ENCODE data around the gene CXCL5.

The CXCL5 gene

GRCh38 chr4:73979407-73979957 lies 19.0 kb downstream of the CXCL5 start:
- H3K4me3 ChIP-seq (ENCODE audit: insufficient read depth, low read depth, low read length, poor library complexity, severe bottlenecking), result no peak overlapping the region
- no peak overlapping the region for H3K27ac ChIP-seq (ENCODE audit: insufficient read depth, low read length, poor library complexity, severe bottlenecking)
- H3K36me3 ChIP-seq (ENCODE audit: control insufficient read depth, insufficient read depth, low read length), result no peaks in the 10 kb centered on the region
- H3K9me3 ChIP-seq (ENCODE audit: control insufficient read depth, low read length), result no peaks in the 10 kb centered on the region
- no peak for DNase-seq
- no peaks in the 10 kb centered on the region for H3K4me1 ChIP-seq (ENCODE audit: control insufficient read depth, insufficient read depth, low read length, poor library complexity, severe bottlenecking)
- H3K27me3 ChIP-seq (replicated peaks; ENCODE audit: control insufficient read depth, insufficient read depth, low read length, poor library complexity, severe bottlenecking), result no peaks in the 10 kb centered on the region

GRCh38 chr4:73978886-73979285 lies 19.6 kb downstream of the CXCL5 start:
- Histone ChIP-seq H3K4me1 (ENCODE audit: control insufficient read depth, insufficient read depth, low read length, poor library complexity, severe bottlenecking) (no peaks in the 10 kb centered on the region), H3K36me3 (ENCODE audit: control insufficient read depth, insufficient read depth, low read length) (no peaks in the 10 kb centered on the region), H3K4me3 (ENCODE audit: insufficient read depth, low read depth, low read length, poor library complexity, severe bottlenecking) (no peak overlapping the region), H3K27me3 (replicated peaks; ENCODE audit: control insufficient read depth, insufficient read depth, low read length, poor library complexity, severe bottlenecking) (no peaks in the 10 kb centered on the region), H3K27ac (ENCODE audit: insufficient read depth, low read length, poor library complexity, severe bottlenecking) (no peak overlapping the region), H3K9me3 (ENCODE audit: control insufficient read depth, low read length) (no peaks in the 10 kb centered on the region)
- no peak for DNase-seq

- Histone ChIP-seq H3K4me3 (ENCODE audit: insufficient read depth, low read depth, low read length, poor library complexity, severe bottlenecking) (no peak overlapping the region), H3K27me3 (replicated peaks; ENCODE audit: control insufficient read depth, insufficient read depth, low read length, poor library complexity, severe bottlenecking) (no peaks in the 10 kb centered on the region), H3K36me3 (ENCODE audit: control insufficient read depth, insufficient read depth, low read length) (no peaks in the 10 kb centered on the region), H3K9me3 (ENCODE audit: control insufficient read depth, low read length) (no peaks in the 10 kb centered on the region), H3K4me1 (ENCODE audit: control insufficient read depth, insufficient read depth, low read length, poor library complexity, severe bottlenecking) (no peaks in the 10 kb centered on the region), H3K27ac (ENCODE audit: insufficient read depth, low read length, poor library complexity, severe bottlenecking) (no peak overlapping the region)
- no peak for DNase-seq
These were observed 21.8 kb downstream of the CXCL5 start for GRCh38 chr4:73976716-73977115.

GRCh38 chr4:73976217-73976616 lies 22.3 kb downstream of the CXCL5 start:
- Histone ChIP-seq H3K27me3 (replicated peaks; ENCODE audit: control insufficient read depth, insufficient read depth, low read length, poor library complexity, severe bottlenecking) (no peaks in the 10 kb centered on the region), H3K27ac (ENCODE audit: insufficient read depth, low read length, poor library complexity, severe bottlenecking) (no peak overlapping the region), H3K4me1 (ENCODE audit: control insufficient read depth, insufficient read depth, low read length, poor library complexity, severe bottlenecking) (no peaks in the 10 kb centered on the region), H3K36me3 (ENCODE audit: control insufficient read depth, insufficient read depth, low read length) (no peaks in the 10 kb centered on the region), H3K9me3 (ENCODE audit: control insufficient read depth, low read length) (no peaks in the 10 kb centered on the region), H3K4me3 (ENCODE audit: insufficient read depth, low read depth, low read length, poor library complexity, severe bottlenecking) (no peak overlapping the region)
- DNase-seq, result no peak

GRCh38 chr4:73974352-73974751 lies 24.1 kb downstream of the CXCL5 start:
- H3K9me3 ChIP-seq (ENCODE audit: control insufficient read depth, low read length), result no peaks in the 10 kb centered on the region
- no peaks in the 10 kb centered on the region for H3K27me3 ChIP-seq (replicated peaks; ENCODE audit: control insufficient read depth, insufficient read depth, low read length, poor library complexity, severe bottlenecking)
- no peaks in the 10 kb centered on the region for H3K36me3 ChIP-seq (ENCODE audit: control insufficient read depth, insufficient read depth, low read length)
- no peaks in the 10 kb centered on the region for H3K4me1 ChIP-seq (ENCODE audit: control insufficient read depth, insufficient read depth, low read length, poor library complexity, severe bottlenecking)
- no peak overlapping the region for H3K4me3 ChIP-seq (ENCODE audit: insufficient read depth, low read depth, low read length, poor library complexity, severe bottlenecking)
- no peak for DNase-seq
- H3K27ac ChIP-seq (ENCODE audit: insufficient read depth, low read length, poor library complexity, severe bottlenecking), result no peak overlapping the region

GRCh38 chr4:73970945-73971344 lies 27.5 kb downstream of the CXCL5 start:
- no peak overlapping the region for H3K4me3 ChIP-seq (ENCODE audit: insufficient read depth, low read depth, low read length, poor library complexity, severe bottlenecking)
- H3K27ac ChIP-seq (ENCODE audit: insufficient read depth, low read length, poor library complexity, severe bottlenecking), result no peak overlapping the region
- H3K36me3 ChIP-seq (ENCODE audit: control insufficient read depth, insufficient read depth, low read length), result no peaks in the 10 kb centered on the region
- no peaks in the 10 kb centered on the region for H3K4me1 ChIP-seq (ENCODE audit: control insufficient read depth, insufficient read depth, low read length, poor library complexity, severe bottlenecking)
- no peaks in the 10 kb centered on the region for H3K27me3 ChIP-seq (replicated peaks; ENCODE audit: control insufficient read depth, insufficient read depth, low read length, poor library complexity, severe bottlenecking)
- no peaks in the 10 kb centered on the region for H3K9me3 ChIP-seq (ENCODE audit: control insufficient read depth, low read length)
- no peak for DNase-seq

GRCh38 chr4:73970011-73970410 lies 28.5 kb downstream of the CXCL5 start:
- no peaks in the 10 kb centered on the region for H3K36me3 ChIP-seq (ENCODE audit: control insufficient read depth, insufficient read depth, low read length)
- no peak for DNase-seq
- no peaks in the 10 kb centered on the region for H3K9me3 ChIP-seq (ENCODE audit: control insufficient read depth, low read length)
- no peak overlapping the region for H3K4me3 ChIP-seq (ENCODE audit: insufficient read depth, low read depth, low read length, poor library complexity, severe bottlenecking)
- H3K4me1 ChIP-seq (ENCODE audit: control insufficient read depth, insufficient read depth, low read length, poor library complexity, severe bottlenecking), result no peaks in the 10 kb centered on the region
- H3K27me3 ChIP-seq (replicated peaks; ENCODE audit: control insufficient read depth, insufficient read depth, low read length, poor library complexity, severe bottlenecking), result no peaks in the 10 kb centered on the region
- no peak overlapping the region for H3K27ac ChIP-seq (ENCODE audit: insufficient read depth, low read length, poor library complexity, severe bottlenecking)

GRCh38 chr4:73967866-73968265 lies 30.6 kb downstream of the CXCL5 start:
- H3K9me3 ChIP-seq (ENCODE audit: control insufficient read depth, low read length), result no peaks in the 10 kb centered on the region

GRCh38 chr4:73964862-73965611 lies 33.4 kb downstream of the CXCL5 start:
- Histone ChIP-seq H3K9me3 (ENCODE audit: control insufficient read depth, low read length) (no peaks in the 10 kb centered on the region), H3K4me3 (ENCODE audit: insufficient read depth, low read depth, low read length, poor library complexity, severe bottlenecking) (no peak overlapping the region), H3K27ac (ENCODE audit: insufficient read depth, low read length, poor library complexity, severe bottlenecking) (no peak overlapping the region), H3K27me3 (replicated peaks; ENCODE audit: control insufficient read depth, insufficient read depth, low read length, poor library complexity, severe bottlenecking) (no peaks in the 10 kb centered on the region), H3K4me1 (ENCODE audit: control insufficient read depth, insufficient read depth, low read length, poor library complexity, severe bottlenecking) (no peaks in the 10 kb centered on the region), H3K36me3 (ENCODE audit: control insufficient read depth, insufficient read depth, low read length) (no peaks in the 10 kb centered on the region)
- DNase-seq, result no peak

More at GRCh38 chr4:73967866-73968265, 30.6 kb downstream of the CXCL5 start:
- no peaks in the 10 kb centered on the region for H3K36me3 ChIP-seq (ENCODE audit: control insufficient read depth, insufficient read depth, low read length)
- H3K27ac ChIP-seq (ENCODE audit: insufficient read depth, low read length, poor library complexity, severe bottlenecking), result no peak overlapping the region
- no peak for DNase-seq
- no peaks in the 10 kb centered on the region for H3K4me1 ChIP-seq (ENCODE audit: control insufficient read depth, insufficient read depth, low read length, poor library complexity, severe bottlenecking)
- no peak overlapping the region for H3K4me3 ChIP-seq (ENCODE audit: insufficient read depth, low read depth, low read length, poor library complexity, severe bottlenecking)
- no peaks in the 10 kb centered on the region for H3K27me3 ChIP-seq (replicated peaks; ENCODE audit: control insufficient read depth, insufficient read depth, low read length, poor library complexity, severe bottlenecking)

GRCh38 chr4:73962724-73963123 lies 35.8 kb downstream of the CXCL5 start:
- H3K4me3 ChIP-seq (ENCODE audit: insufficient read depth, low read depth, low read length, poor library complexity, severe bottlenecking), result no peak overlapping the region
- H3K9me3 ChIP-seq (ENCODE audit: control insufficient read depth, low read length), result no peaks in the 10 kb centered on the region
- no peak for DNase-seq
- no peak overlapping the region for H3K27ac ChIP-seq (ENCODE audit: insufficient read depth, low read length, poor library complexity, severe bottlenecking)
- no peaks in the 10 kb centered on the region for H3K4me1 ChIP-seq (ENCODE audit: control insufficient read depth, insufficient read depth, low read length, poor library complexity, severe bottlenecking)
- no peaks in the 10 kb centered on the region for H3K27me3 ChIP-seq (replicated peaks; ENCODE audit: control insufficient read depth, insufficient read depth, low read length, poor library complexity, severe bottlenecking)
- no peaks in the 10 kb centered on the region for H3K36me3 ChIP-seq (ENCODE audit: control insufficient read depth, insufficient read depth, low read length)
